H9 (cell line): ENCODE results near the gene NLE1. TPM values are rescaled to one million over a fixed set of nuclear protein-coding genes. Genes with fewer than 3 reads are reported as not detected.

ENCODE experiments used
- DNase-seq: peaks from one replicate; pipeline ENCODE4 v3.0.0-alpha.2; 2017
- H2AFZ ChIP-seq: one replicate; pipeline ENCODE4 v1.6.1; 2013; ENCODE audit warnings: mild to moderate bottlenecking, low read length, control low read depth, moderate library complexity
- H2AK5ac ChIP-seq: 2 replicates; pipeline ENCODE4 v1.6.1; 2013; ENCODE audit warnings: low read length, control low read depth, mixed read lengths; ENCODE audit not compliant: insufficient read length
- H2BK120ac ChIP-seq: one replicate; pipeline ENCODE4 v1.6.1; 2013; ENCODE audit warnings: low read depth, mild to moderate bottlenecking, low read length, control low read depth, inconsistent platforms; ENCODE audit not compliant: poor library complexity, severe bottlenecking
- H2BK12ac ChIP-seq: 2 replicates; pipeline ENCODE4 v1.6.1; 2013; ENCODE audit warnings: low read length, control low read depth, mixed read lengths, low read depth; ENCODE audit not compliant: insufficient read length
- H2BK15ac ChIP-seq: 2 replicates; pipeline ENCODE4 v1.6.1; 2013; ENCODE audit warnings: low read depth, low read length, control low read depth
- H2BK20ac ChIP-seq: one replicate; pipeline ENCODE4 v1.6.1; 2013; ENCODE audit warnings: low read depth, mild to moderate bottlenecking, low read length, control low read depth, inconsistent platforms; ENCODE audit not compliant: poor library complexity, severe bottlenecking
- H2BK5ac ChIP-seq: 2 replicates; pipeline ENCODE4 v1.6.1; 2013; ENCODE audit warnings: low read length, control low read depth, mixed read lengths; ENCODE audit not compliant: insufficient read length
- H3K14ac ChIP-seq: 2 replicates; pipeline ENCODE4 v1.6.1; 2013; ENCODE audit warnings: low read length, control low read depth; ENCODE audit not compliant: insufficient read depth
- H3K18ac ChIP-seq: 2 replicates; pipeline ENCODE4 v1.6.1; 2013; ENCODE audit warnings: low read depth, mild to moderate bottlenecking, mixed read lengths, low read length, control low read depth; ENCODE audit not compliant: insufficient read length
- H3K23ac ChIP-seq: 2 replicates; pipeline ENCODE4 v1.6.1; 2013; ENCODE audit warnings: low read length, control low read depth, mixed read lengths, low read depth; ENCODE audit not compliant: insufficient read length
- H3K23me2 ChIP-seq: 2 replicates; pipeline ENCODE4 v1.6.1; 2013; ENCODE audit warnings: low read depth, mild to moderate bottlenecking, mixed read lengths, low read length, control low read depth; ENCODE audit not compliant: insufficient read length, poor library complexity, severe bottlenecking
- H3K27ac ChIP-seq: 2 replicates; pipeline ENCODE4 v1.5.1; 2013; ENCODE audit warnings: low read length, control low read depth, mixed read lengths, low read depth; ENCODE audit not compliant: insufficient read length
- H3K27me3 ChIP-seq: 2 replicates; pipeline ENCODE4 v1.6.1; 2013; ENCODE audit warnings: low read length, control low read depth, inconsistent platforms; ENCODE audit not compliant: insufficient read depth
- H3K4ac ChIP-seq: 2 replicates; pipeline ENCODE4 v1.6.1; 2013; ENCODE audit warnings: low read depth, mild to moderate bottlenecking, control low read depth, inconsistent platforms, low read length, moderate library complexity
- H3K4me1 ChIP-seq: 2 replicates; pipeline ENCODE4 v1.6.1; 2013; ENCODE audit warnings: low read length, control low read depth, inconsistent platforms; ENCODE audit not compliant: insufficient read depth
- H3K4me2 ChIP-seq: 2 replicates; pipeline ENCODE4 v1.6.1; 2013; ENCODE audit warnings: low read length, control low read depth, mixed read lengths; ENCODE audit not compliant: insufficient read length, insufficient read depth
- H3K56ac ChIP-seq: 2 replicates; pipeline ENCODE4 v1.6.1; 2013; ENCODE audit warnings: low read depth, mild to moderate bottlenecking, mixed read lengths, low read length, control low read depth; ENCODE audit not compliant: insufficient read length
- H3K79me1 ChIP-seq: 2 replicates; pipeline ENCODE4 v1.6.1; 2013; ENCODE audit warnings: low read depth, mild to moderate bottlenecking, moderate library complexity, low read length, control low read depth, inconsistent platforms; ENCODE audit not compliant: insufficient read depth, poor library complexity, severe bottlenecking
- H3K79me2 ChIP-seq: 2 replicates; pipeline ENCODE4 v1.6.1; 2013; ENCODE audit warnings: low read length, control low read depth, inconsistent platforms; ENCODE audit not compliant: insufficient read depth
- H3K9ac ChIP-seq: 2 replicates; pipeline ENCODE4 v1.6.1; 2013; ENCODE audit warnings: low read length, control low read depth, mixed read lengths; ENCODE audit not compliant: insufficient read length; ENCODE audit errors: extremely low read depth
- H3K9me3 ChIP-seq: one replicate; pipeline ENCODE4 v1.6.1; 2013; ENCODE audit warnings: low read depth, low read length, inconsistent platforms; ENCODE audit not compliant: control insufficient read depth
- H3T11ph ChIP-seq: one replicate; pipeline ENCODE4 v1.6.1; 2013; ENCODE audit warnings: mild to moderate bottlenecking, low read length, control low read depth, inconsistent platforms
- H4K20me1 ChIP-seq: one replicate; pipeline ENCODE4 v1.6.1; 2013; ENCODE audit not compliant: control insufficient read depth, insufficient read length, insufficient read depth
- H4K5ac ChIP-seq: 2 replicates; pipeline ENCODE4 v1.6.1; 2013; ENCODE audit warnings: low read depth, mild to moderate bottlenecking, mixed read lengths, low read length, control low read depth; ENCODE audit not compliant: insufficient read length
- H4K8ac ChIP-seq: replicated peaks from 2 replicates; pipeline ENCODE4 v1.6.1; 2013; ENCODE audit warnings: low read length, control low read depth, mixed read lengths, low read depth; ENCODE audit not compliant: insufficient read length
- H4K91ac ChIP-seq: 2 replicates; pipeline ENCODE4 v1.6.1; 2013; ENCODE audit warnings: low read depth, mild to moderate bottlenecking, moderate library complexity, mixed read lengths, low read length, control low read depth; ENCODE audit not compliant: insufficient read length
- H3K27ac Mint-ChIP-seq, 3 experiments: 2 replicates in 2 of 3; 3 replicates in 1 of 3; pipeline ENCODE4 v1.8.0; 2020 to 2021; ENCODE audit warnings: mixed read lengths in 3 of 3, mild to moderate bottlenecking in 1 of 3, moderate library complexity in 1 of 3
- H3K27me3 Mint-ChIP-seq: 2 replicates; pipeline ENCODE4 v1.8.0; 2021; ENCODE audit warnings: low read depth, mild to moderate bottlenecking, moderate library complexity, mixed read lengths
- H3K36me3 Mint-ChIP-seq, 3 experiments: 2 replicates in 2 of 3; 3 replicates in 1 of 3; pipeline ENCODE4 v1.8.0; 2020 to 2021; ENCODE audit warnings: low read depth in 3 of 3, mixed read lengths in 3 of 3; ENCODE audit not compliant: insufficient read depth in 1 of 3
- H3K4me1 Mint-ChIP-seq, 2 experiments: 2 replicates each; pipeline ENCODE4 v1.8.0; 2020; ENCODE audit warnings: mixed read lengths in 2 of 2
- H3K4me3 Mint-ChIP-seq, 2 experiments: 2 replicates in 1 of 2; 3 replicates in 1 of 2; pipeline ENCODE4 v1.8.0; 2020 to 2021; ENCODE audit warnings: mild to moderate bottlenecking in 2 of 2, mixed read lengths in 2 of 2, moderate library complexity in 1 of 2
- H3K9me3 Mint-ChIP-seq, 2 experiments: 2 replicates in 1 of 2; 3 replicates in 1 of 2; pipeline ENCODE4 v1.8.0; 2020; ENCODE audit warnings: mild to moderate bottlenecking in 2 of 2, mixed read lengths in 2 of 2, moderate library complexity in 1 of 2
- WGBS: extraction: QIAGEN DNeasy Blood & Tissue Kit; methylation state at CpG from one replicate; pipeline ENCODE4 v1.1.7; 2013; ENCODE audit warnings: missing lambda C conversion rate, low lambda C conversion rate, mixed read lengths; ENCODE audit not compliant: insufficient read length; ENCODE audit errors: extremely low coverage; 5-methylcytosine and 5-hydroxymethylcytosine counted together
- total RNA-seq: library from RNA; stranded (reverse); gene quantifications from 2 replicates; pipeline ENCODE4 v1.2.1, GENCODE V29; 2021
- TF ChIP-seq, protein P1 (sequence below): fragments of 200-600 bp; sonication (generic); conservative IDR thresholded peaks from 3 replicates; pipeline ENCODE4 v1.8.0; 2021; ENCODE audit warnings: antibody characterized with exemption, mild to moderate bottlenecking

The NLE1 gene
- total RNA-seq, 1 experiment from 2014 or later, result 43.9 TPM

DNA sequence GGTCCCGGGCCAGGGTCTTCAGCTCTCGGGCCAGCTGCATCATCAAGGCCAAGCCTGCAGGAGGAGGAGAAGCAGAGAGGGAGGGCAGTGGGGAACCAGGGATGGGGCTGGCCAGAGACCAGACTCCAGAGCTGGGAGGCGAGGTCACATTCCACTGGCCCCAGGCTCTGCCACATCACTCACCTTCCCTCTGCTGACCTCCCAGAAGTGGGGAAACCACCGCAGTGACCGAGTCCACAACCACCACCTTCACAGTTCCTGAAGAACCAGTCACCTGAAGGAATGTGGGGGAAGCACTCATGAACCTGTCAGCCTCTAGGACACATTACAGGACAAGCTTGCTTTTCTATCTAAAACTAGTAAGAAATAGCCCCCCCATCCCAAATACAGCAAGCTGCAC lies 38.8 kb downstream of the NLE1 start:
- H2BK20ac ChIP-seq, result no peak overlapping the region
- H3K56ac ChIP-seq, result no peak overlapping the region
- H3K9me3 ChIP-seq, result no peaks in the 10 kb centered on the region
- no peak overlapping the region for H3T11ph ChIP-seq
- no peak overlapping the region for H3K4me3 Mint-ChIP-seq
- no peaks in the 10 kb centered on the region for H3K27me3 ChIP-seq
- H3K27me3 Mint-ChIP-seq, result no peaks in the 10 kb centered on the region
- H3K9me3 Mint-ChIP-seq, result no peaks in the 10 kb centered on the region
- H4K20me1 ChIP-seq, result no peaks in the 10 kb centered on the region
- no peaks in the 10 kb centered on the region for H3K4me1 ChIP-seq
- no peak overlapping the region for H2BK15ac ChIP-seq
- no peak overlapping the region for H2AK5ac ChIP-seq
- no peak overlapping the region for H3K27ac ChIP-seq
- H2BK5ac ChIP-seq, result no peak overlapping the region
- H2AFZ ChIP-seq, result no peak overlapping the region
- no CpG with 5 or more reads among the region's 5 CpGs for WGBS
- H4K8ac ChIP-seq, result no peak overlapping the region
- no peak overlapping the region for H3K23ac ChIP-seq
- no peaks in the 10 kb centered on the region for H3K4me1 Mint-ChIP-seq
- no peak overlapping the region for H3K18ac ChIP-seq
- no peak overlapping the region for H3K4me2 ChIP-seq
- H3K9ac ChIP-seq, result no peak overlapping the region
- H3K23me2 ChIP-seq, result no peaks in the 10 kb centered on the region
- no peak overlapping the region for H3K27ac Mint-ChIP-seq
- no peaks in the 10 kb centered on the region for H3K79me1 ChIP-seq
- H4K91ac ChIP-seq, result no peak overlapping the region
- TF ChIP-seq, protein P1, sequence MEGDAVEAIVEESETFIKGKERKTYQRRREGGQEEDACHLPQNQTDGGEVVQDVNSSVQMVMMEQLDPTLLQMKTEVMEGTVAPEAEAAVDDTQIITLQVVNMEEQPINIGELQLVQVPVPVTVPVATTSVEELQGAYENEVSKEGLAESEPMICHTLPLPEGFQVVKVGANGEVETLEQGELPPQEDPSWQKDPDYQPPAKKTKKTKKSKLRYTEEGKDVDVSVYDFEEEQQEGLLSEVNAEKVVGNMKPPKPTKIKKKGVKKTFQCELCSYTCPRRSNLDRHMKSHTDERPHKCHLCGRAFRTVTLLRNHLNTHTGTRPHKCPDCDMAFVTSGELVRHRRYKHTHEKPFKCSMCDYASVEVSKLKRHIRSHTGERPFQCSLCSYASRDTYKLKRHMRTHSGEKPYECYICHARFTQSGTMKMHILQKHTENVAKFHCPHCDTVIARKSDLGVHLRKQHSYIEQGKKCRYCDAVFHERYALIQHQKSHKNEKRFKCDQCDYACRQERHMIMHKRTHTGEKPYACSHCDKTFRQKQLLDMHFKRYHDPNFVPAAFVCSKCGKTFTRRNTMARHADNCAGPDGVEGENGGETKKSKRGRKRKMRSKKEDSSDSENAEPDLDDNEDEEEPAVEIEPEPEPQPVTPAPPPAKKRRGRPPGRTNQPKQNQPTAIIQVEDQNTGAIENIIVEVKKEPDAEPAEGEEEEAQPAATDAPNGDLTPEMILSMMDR, result no peak
- peaks cover 2 to 48% (median 47%) of the 10 kb centered on the region in 3 experiments; a peak in 6 of 7 replicates for H3K36me3 Mint-ChIP-seq
- no peak overlapping the region for H2BK12ac ChIP-seq
- H2BK120ac ChIP-seq, result no peak overlapping the region
- no peak for DNase-seq
- no peak overlapping the region for H3K14ac ChIP-seq
- H3K79me2 ChIP-seq, result no peaks in the 10 kb centered on the region
- no peak overlapping the region for H3K4ac ChIP-seq
- H4K5ac ChIP-seq, result no peak overlapping the region
